CD4-positive, alpha-beta T cell (primary cell): ENCODE results near the gene ADISSP. TPM values are rescaled to one million over a fixed set of nuclear protein-coding genes. Genes with fewer than 3 reads are reported as not detected.

Experiments used
- ATAC-seq: fragments of 200-7000 bp; cut with Tn5 transposase; one replicate; pipeline ENCODE4 v1.10.0; 2022; ENCODE audit warnings: mild to moderate bottlenecking; ENCODE audit not compliant: poor library complexity
- CTCF ChIA-PET: fragments of 350-600 bp; sonication (Branson Sonifier 250); formaldehyde crosslinking; loops from one replicate; lab custom pipeline; 2021; ENCODE audit warnings: antibody characterized with exemption, inconsistent platforms; lab: Charles Lee
- POLR2A ChIA-PET: fragments of 350-600 bp; sonication (Branson Sonifier 250); formaldehyde crosslinking; loops from one replicate; lab custom pipeline; 2021; ENCODE audit warnings: antibody characterized with exemption, inconsistent platforms; lab: Charles Lee
- DNase-seq, 14 experiments: peaks; one replicate each; pipeline ENCODE4 v3.0.0-alpha.2; 2013 to 2020; ENCODE audit warnings: mixed read lengths in 2 of 14
- H3K27ac ChIP-seq, 2 donors: one replicate each; pipeline versions ENCODE4 v1.5.1 to v1.7.0; 2013; ENCODE audit warnings: low read length in 2 of 2, low read depth in 1 of 2, mild to moderate bottlenecking in 1 of 2
- H3K27me3 ChIP-seq, 2 experiments: 1 replicate in 1 of 2; 2 replicates in 1 of 2; pipeline versions ENCODE4 v1.6.1 to v1.7.0; 2013; ENCODE audit warnings: low read length in 2 of 2, control low read depth in 1 of 2, mild to moderate bottlenecking in 1 of 2, moderate library complexity in 1 of 2; ENCODE audit not compliant: insufficient read depth in 2 of 2, control insufficient read depth in 1 of 2
- H3K36me3 ChIP-seq: one replicate; pipeline ENCODE4 v1.6.1; 2013; ENCODE audit warnings: low read length, control low read depth; ENCODE audit not compliant: insufficient read depth
- H3K4me1 ChIP-seq: one replicate; pipeline ENCODE4 v1.6.1; 2013; ENCODE audit warnings: low read length, control low read depth; ENCODE audit not compliant: insufficient read depth
- H3K4me3 ChIP-seq: one replicate; pipeline ENCODE4 v1.5.1; 2013; ENCODE audit warnings: mild to moderate bottlenecking, low read length, moderate library complexity
- H3K9me3 ChIP-seq, 2 experiments: 1 replicate in 1 of 2; 2 replicates in 1 of 2; pipeline versions ENCODE4 v1.6.1 to v1.7.0; 2013; ENCODE audit warnings: low read length in 2 of 2, mild to moderate bottlenecking in 2 of 2, control low read depth in 1 of 2, moderate library complexity in 1 of 2; ENCODE audit not compliant: control insufficient read depth in 1 of 2, insufficient read depth in 1 of 2
- H3K27ac Mint-ChIP-seq: one replicate; pipeline ENCODE4 v1.8.0; 2020; ENCODE audit warnings: mixed read lengths
- H3K27me3 Mint-ChIP-seq: one replicate; pipeline ENCODE4 v1.8.0; 2021; ENCODE audit warnings: mixed read lengths
- H3K36me3 Mint-ChIP-seq: one replicate; pipeline ENCODE4 v1.8.0; 2021; ENCODE audit warnings: low read depth, mixed read lengths
- H3K4me1 Mint-ChIP-seq: one replicate; pipeline ENCODE4 v1.8.0; 2021; ENCODE audit warnings: low read depth, mixed read lengths
- H3K4me3 Mint-ChIP-seq: one replicate; pipeline ENCODE4 v1.8.0; 2020; ENCODE audit warnings: mild to moderate bottlenecking, mixed read lengths
- H3K9me3 Mint-ChIP-seq: one replicate; pipeline ENCODE4 v1.8.0; 2020; ENCODE audit warnings: mixed read lengths
- intact Hi-C, 2 experiments: fragments of 100-400 bp; cut with DNase I in 1 of 2; cut with micrococcal nuclease in 1 of 2; formaldehyde crosslinking; loops; one replicate each; pipeline versions ENCODE4 v1.15.1 to v1.9.0; 2023 to 2025; cut with DNase I, micrococcal nuclease
- total RNA-seq, 174 experiments: library from RNA in 2 of 174; stranded (reverse) in 2 of 174; gene quantifications; one replicate each; pipeline ENCODE4 v1.2.3 and lab custom pipeline; 2021 to 2026
- TF ChIP-seq, protein P1 (sequence below): fragments of 200-600 bp; IDR thresholded peaks from one replicate; pipeline ENCODE4 v1.8.0; 2022; ENCODE audit warnings: antibody characterized with exemption, mild to moderate bottlenecking

The ADISSP gene
- total RNA-seq, 2 experiments from 2014 or later = 11.2 to 11.6 TPM

DNA sequence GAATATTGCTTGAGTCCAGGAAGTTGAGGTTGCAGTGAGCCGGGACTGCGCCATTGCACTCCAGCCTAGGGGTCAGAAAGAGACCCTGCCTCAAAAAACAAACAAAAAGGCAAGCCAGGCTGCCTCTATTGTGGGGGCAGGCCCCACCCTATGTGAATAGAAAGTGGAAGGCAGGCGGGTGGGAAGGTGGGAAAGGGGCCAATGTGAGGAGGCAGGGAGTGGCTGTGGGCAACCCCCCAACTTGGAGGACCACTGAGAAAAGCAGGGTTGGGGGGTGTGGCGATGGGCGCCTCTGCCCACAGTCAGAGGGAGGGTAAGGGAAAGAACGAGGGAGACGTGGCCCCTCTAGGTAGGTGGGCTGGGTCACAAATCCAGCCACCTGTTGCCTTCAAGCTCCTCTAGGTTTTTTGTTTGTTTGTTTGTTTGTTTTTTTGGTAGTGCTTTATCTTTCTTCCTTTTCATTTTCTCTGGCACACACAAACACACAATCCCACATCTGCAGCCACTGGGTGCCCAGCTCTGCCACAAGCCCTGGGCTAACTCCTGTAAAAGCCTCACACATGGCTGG is 47.5 kb upstream of the ADISSP start:
- Histone ChIP-seq H3K4me3 (no peak overlapping the region), H3K4me1 (peaks cover 97% of the 10 kb centered on the region), H3K27ac (peak overlapping the region; percentile 21 to 47), H3K27me3 (no peaks in the 10 kb centered on the region), H3K36me3 (no peaks in the 10 kb centered on the region), H3K9me3 (no peaks in the 10 kb centered on the region)
- no peaks in the 10 kb centered on the region for H3K27me3 Mint-ChIP-seq
- ATAC-seq = no peak
- no peak overlapping the region for H3K4me3 Mint-ChIP-seq
- peak in 1 of 14 experiments; percentile 9 for DNase-seq
- peaks cover 77% of the 10 kb centered on the region for H3K4me1 Mint-ChIP-seq
- POLR2A ChIA-PET = interaction anchor here (1.0 to 6.6 kb wide), 6 partner anchors 10 to 268 kb away, joined by 3 to 89 read pairs (median 24); partner anchors contain the start of genes ADISSP, CDC25B and CENPB
- TF ChIP-seq, protein P1, sequence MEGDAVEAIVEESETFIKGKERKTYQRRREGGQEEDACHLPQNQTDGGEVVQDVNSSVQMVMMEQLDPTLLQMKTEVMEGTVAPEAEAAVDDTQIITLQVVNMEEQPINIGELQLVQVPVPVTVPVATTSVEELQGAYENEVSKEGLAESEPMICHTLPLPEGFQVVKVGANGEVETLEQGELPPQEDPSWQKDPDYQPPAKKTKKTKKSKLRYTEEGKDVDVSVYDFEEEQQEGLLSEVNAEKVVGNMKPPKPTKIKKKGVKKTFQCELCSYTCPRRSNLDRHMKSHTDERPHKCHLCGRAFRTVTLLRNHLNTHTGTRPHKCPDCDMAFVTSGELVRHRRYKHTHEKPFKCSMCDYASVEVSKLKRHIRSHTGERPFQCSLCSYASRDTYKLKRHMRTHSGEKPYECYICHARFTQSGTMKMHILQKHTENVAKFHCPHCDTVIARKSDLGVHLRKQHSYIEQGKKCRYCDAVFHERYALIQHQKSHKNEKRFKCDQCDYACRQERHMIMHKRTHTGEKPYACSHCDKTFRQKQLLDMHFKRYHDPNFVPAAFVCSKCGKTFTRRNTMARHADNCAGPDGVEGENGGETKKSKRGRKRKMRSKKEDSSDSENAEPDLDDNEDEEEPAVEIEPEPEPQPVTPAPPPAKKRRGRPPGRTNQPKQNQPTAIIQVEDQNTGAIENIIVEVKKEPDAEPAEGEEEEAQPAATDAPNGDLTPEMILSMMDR = no peak
- intact Hi-C loops = loop anchor here in 1 of 2 experiments (5.0 kb wide), 1 partner anchor 48 kb away; the partner anchor contains the start of gene ADISSP
- peak overlapping the region; percentile 85 for H3K27ac Mint-ChIP-seq
- no peaks in the 10 kb centered on the region for H3K36me3 Mint-ChIP-seq
- CTCF ChIA-PET = interaction anchor here (1.1 to 3.9 kb wide), 2 partner anchors 28 to 40 kb away, joined by 3 to 20 read pairs; partner anchors contain the start of gene CENPB
- no peaks in the 10 kb centered on the region for H3K9me3 Mint-ChIP-seq

DNA sequence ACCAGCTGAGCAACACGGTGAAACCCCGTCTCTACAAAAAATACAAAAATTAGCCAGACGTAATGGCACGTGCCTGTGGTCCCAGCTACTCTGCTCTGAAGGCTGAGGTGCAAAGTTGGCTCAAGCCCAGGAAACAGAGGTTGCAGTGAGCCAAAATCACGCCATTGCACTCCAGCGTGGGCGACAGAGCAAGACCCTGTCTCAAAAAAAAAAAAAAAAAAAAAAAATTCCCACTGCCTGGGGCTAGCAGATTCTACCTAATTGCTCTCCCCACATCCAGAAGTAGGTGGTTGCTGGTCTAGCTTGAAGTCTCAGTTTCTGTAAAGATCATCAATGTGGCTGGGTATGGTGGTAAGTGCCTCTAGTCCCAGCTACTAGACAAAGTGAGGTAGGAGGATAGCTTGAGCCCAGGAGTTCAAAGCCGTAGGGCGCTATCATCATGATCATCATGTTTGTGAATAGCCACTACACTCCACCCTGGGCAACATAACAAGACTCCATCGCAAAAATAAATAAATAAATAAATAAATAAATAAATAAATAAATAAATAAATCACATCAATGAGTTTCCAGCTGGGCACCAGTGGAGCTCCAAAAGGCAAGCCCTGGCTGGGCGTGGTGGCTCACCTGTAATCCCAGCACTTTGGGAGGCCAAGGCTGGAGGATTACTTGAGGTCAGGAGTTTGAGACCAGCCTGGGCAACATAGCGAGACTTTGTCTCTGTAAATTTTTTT is 46.5 kb upstream of the ADISSP start:
- intact Hi-C loops = loop anchor here in 1 of 2 experiments (5.0 kb wide), 1 partner anchor 47 kb away; the partner anchor contains the start of gene ADISSP
- H3K27me3 ChIP-seq = no peaks in the 10 kb centered on the region
- H3K27ac ChIP-seq = peak overlapping the region; percentile 49 to 97
- Mint-ChIP-seq H3K36me3 (no peaks in the 10 kb centered on the region), H3K27ac (peak overlapping the region; percentile 98), H3K9me3 (no peaks in the 10 kb centered on the region), H3K27me3 (no peaks in the 10 kb centered on the region), H3K4me3 (peak overlapping the region; percentile 65), H3K4me1 (peaks cover 75% of the 10 kb centered on the region)
- POLR2A ChIA-PET = interaction anchor here (0.6 to 6.6 kb wide), 10 partner anchors 9 to 61 kb away, joined by 3 to 89 read pairs (median 4); partner anchors contain the start of genes ADISSP, CDC25B and CENPB
- peaks cover 92% of the 10 kb centered on the region for H3K4me1 ChIP-seq
- ATAC-seq = no peak
- TF ChIP-seq, protein P1 = no peak
- CTCF ChIA-PET = interaction anchor here (1.2 to 3.9 kb wide), 2 partner anchors 27 to 41 kb away, joined by 5 to 20 read pairs; partner anchors contain the start of gene CENPB
- H3K36me3 ChIP-seq = no peaks in the 10 kb centered on the region
- no peaks in the 10 kb centered on the region for H3K9me3 ChIP-seq
- no peak overlapping the region for H3K4me3 ChIP-seq
- peak in 3 of 14 experiments; percentile 45 to 79 (median 64) for DNase-seq
